IPS DF 19.7 (cell line): ENCODE measurements around the gene ADISSP.
"Not testable (repeated sequence)": the region's sequence is repeated elsewhere in the genome, so short reads cannot be mapped to it uniquely, and the experiment has no call there.

ENCODE experiments used
- DNase-seq: peaks from one replicate; pipeline ENCODE4 v3.0.0-alpha.2; 2013; ENCODE audit warnings: low read depth, low spot score

Gene ADISSP

GRCh38 chr20:3797592-3798372 is 30.2 kb upstream of the ADISSP start:
- DNase-seq = no peak

DNA sequence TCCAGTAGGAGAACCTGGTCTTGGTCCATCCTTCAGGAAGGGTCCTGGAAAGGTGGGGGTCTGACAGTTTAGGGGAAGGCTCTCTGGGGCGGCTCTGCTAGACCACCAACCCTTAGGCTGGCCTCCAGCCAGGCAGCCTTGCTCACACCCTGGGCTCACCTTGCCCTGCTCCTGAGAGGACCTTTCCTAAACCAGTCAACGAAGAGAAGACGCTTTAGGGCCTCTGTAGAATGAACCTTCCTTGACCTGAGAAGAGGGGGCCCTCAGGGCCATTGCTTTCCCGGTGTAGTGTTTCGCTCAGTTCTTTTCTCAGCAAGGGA is 29.6 kb upstream of the ADISSP start:
- no peak for DNase-seq

GRCh38 chr20:3796477-3797225 is 29.1 kb upstream of the ADISSP start:
- no peak for DNase-seq

DNA sequence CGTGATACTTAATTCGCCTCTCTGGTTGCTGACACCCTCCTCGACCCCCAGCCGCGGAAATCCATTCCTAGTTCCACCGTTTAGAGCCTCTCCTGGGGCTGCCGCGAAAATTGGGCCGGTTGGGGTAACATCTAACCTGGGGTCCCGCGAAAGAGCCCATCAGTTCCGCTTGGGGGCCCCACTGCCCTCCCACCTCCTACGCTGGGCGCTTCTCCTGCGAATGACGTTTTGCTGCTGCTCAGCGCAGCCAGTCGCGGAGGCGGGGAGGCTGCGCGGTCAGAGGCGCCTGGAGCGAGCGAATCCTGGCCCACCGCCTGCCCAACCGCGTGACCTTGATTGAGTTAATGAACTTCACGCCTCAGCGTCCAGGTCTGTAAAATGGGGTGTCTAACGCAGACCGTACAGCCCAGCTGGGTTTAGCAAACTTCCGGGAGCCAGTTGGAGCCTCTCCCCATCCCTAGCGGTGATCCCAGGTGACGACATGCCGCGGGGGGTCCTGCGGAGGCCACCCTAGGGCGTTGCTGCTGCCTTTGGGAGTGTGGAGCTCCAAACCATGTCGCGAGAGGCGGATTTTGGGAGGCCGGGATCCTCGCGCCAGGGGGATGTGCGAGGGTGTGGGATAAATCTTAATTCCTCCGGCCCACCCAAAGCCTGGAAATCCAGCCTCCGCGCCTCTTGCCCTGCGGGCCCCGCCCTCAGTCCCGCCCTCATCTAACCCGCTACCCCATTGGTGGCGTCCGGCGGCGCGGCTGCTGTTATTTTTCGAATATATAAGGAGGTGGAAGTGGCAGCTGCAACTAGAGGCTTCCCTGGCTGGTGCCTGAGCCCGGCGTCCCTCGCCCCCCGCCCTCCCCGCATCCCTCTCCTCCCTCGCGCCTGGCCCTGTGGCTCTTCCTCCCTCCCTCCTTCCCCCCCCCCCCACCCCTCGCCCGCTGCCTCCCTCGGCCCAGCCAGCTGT is 28.2 kb upstream of the ADISSP start, which contains the start of gene CDC25B:
CDC25B (plus strand) TSS at position 800 of the 958 bp plus-strand sequence. CDS start 222 bp downstream, outside the sequence.
- DNase-seq = peak; percentile 54

DNA sequence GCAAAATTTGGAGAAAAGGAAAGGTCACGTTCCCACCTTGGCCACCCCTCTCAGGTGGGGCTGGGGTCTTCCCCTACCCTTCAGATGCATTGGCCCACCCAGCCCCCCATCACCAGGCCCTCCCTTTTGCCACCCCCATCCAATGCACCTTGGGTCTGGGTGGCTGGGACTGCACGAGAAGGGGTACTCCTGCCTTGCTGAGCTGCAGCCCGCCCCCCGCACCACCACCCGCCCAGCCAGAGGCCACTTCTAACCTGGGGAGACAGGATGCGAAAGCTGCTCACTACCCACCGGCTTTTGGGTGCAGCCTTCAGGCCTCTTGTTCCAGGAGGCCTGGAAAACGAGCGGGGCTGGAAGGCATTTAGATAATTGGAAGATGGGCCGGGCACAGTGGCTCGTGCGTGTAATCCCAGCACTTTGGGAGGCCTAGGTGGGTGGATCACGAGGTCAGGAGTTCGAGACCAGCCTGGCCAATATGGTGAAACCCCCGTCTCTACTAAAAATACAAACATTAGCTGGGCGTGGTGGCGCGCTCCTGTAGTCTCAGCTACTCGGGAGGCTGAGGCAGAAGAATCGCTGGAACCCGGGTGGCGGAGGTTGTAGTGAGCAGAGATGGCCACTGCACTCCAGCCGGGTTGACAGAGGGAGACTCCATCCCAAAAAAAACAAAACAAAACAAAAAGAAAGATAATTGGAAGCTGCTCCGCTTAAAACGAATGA is 27.3 kb upstream of the ADISSP start:
- no peak for DNase-seq

DNA sequence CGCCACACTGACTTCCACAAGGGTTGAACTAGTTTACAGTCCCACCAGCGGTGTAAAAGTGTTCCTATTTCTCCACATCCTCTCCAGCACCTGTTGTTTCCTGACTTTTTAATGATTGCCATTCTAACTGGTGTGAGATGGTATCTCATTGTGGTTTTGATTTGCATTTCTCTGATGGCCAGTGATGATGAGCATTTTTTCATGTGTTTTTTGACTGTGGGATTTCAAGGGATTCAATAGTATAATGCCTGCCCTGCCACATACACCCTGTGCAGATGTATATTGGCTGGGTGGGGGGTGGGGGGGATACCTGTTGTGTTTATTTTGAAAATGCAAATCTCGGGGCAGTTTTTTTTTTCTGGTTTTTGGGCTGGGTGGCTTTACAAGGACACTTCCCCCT is 26.6 kb upstream of the ADISSP start:
- DNase-seq = not testable (repeated sequence)

DNA sequence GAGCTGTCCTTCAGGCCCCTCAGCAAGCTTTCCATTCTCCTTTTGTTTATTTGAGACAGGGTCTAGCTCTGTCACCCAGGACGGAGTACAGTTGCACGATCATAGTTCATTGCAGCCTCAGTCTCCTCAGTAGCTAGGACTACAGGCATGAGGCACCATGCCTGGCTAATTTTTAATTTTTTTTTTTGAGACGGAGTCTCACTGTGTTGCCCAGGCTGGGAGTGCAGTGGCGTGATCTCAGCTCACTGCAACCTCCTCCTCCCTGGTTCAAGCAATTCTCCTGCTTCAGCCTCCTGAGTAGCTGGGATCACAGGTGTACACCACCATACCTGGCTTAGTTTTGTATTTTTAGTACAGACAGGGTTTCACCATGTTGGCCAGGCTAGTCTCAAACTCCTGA is 21.6 kb upstream of the ADISSP start:
- not testable (repeated sequence) for DNase-seq

DNA sequence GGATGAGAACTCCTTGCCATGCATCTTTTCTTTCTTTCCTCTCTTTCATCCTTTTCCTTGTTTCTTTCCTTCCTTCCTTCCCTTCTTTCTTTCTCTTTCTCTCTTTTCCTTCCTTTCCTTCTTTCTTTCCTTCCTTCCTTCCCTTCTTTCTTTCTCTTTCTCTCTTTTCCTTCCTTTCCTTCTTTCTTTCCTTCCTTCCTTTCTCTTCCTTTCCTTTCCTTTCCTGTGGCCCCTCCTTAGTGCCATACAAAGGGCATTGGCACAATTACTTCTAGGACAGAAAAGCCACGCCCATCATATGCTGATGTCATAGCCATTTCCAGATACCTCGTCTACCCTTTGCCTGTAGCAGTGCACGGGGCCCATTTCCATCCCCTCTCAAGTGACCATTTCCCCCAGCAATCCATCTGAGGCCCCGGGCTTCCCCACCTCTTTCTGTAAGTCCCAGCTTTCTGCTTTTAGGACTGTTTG is 21.2 kb upstream of the ADISSP start:
- DNase-seq = no peak

GRCh38 chr20:3787324-3788014 is 19.9 kb upstream of the ADISSP start:
- DNase-seq = no peak

DNA sequence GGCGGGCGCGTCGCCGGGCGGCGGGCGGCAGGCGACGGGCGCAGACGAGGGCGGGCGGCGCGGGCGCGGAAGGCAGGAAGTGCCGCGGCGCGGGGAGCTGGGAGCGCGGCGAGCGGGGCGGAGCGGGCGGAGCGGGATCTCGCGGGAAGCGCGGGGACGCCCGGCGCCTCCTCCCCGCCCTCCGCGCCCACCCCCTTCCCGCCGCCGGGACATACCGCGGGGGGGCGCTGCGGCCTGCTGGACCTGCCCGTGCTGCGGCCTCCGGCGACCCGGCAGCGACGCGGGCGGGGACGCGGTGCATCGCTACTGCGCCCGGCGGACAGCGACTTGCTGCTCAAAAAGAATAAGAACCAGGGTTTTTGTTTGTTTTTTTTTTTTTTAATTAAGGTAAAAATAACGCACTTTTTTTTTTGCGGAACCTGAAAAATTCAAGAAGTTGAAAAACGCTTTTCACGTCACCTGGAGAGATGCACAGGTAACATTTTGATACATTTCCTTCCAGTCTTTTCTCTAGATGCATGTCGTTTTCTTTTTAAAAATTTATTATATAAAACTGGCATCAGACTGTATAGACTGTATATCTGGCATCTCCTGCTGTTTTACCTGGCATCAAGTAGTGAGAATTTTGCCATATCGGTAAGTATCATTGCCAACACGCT is 19.2 kb upstream of the ADISSP start, which contains the start of gene CENPB:
CENPB (minus strand) TSS at position 76 of the 659 bp plus-strand sequence. CDS start 257 bp downstream, outside the sequence.
- DNase-seq = no peak

DNA sequence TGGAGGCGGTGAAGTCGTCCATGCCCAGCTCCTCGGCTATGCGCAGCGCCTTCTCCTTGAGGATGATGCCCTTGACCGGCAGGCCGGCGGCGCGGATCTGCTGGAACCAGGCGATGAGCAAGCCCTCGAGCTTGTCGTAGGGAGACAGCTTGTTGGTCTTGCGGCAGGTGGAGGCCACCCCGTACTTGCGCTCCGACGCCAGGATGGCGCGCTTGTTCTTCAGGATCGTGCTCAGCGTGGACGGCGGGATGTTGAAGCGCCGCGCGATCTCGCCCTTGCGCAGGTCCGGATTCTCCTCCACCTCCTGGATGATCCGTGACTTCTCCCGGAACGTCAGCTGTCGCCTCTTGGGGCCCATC is 18.6 kb upstream of the ADISSP start:
- DNase-seq = no peak

DNA sequence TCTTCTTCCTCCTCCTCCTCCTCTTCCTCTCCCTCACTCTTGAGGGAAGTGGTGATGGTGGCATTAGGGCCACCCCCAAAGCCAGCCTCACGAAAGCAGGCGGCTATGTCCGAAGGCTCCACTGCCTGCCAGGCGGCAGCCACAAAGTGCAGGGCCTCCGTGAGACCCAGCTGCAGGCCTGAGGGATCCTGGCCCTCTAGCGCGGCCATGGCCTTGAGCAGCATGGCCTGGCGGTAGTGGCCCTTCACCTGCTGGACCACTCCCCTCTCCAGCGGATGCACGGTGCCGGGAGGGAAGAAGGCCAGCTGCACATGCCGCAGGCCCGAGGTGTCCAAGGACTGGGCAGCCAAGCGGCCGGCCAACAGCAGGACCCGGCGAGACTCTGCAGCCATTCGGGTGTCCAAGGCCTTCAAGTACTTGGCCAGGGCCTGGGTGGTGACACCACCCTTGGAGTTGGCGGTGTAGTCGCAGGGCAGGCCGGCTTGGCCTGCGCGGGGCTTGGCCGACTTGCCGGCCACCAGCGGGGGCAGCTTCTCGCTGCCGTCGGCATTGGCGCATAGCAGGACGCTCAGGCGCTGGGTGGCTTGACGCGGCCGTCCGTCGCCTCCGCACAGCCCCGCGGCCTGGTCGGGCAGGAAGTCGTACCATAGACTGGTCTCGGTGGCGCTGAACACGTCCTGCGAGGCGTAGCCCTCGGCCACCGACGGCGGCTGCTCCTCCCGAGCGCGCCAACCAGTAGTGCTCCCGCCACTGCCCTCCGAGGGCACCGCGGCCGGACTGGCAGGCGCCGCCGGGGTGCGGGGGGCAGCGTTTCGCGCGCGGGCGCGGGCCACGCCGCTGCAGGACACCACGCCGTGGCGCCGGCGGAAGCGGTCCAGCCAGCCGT is 17.9 kb upstream of the ADISSP start:
- no peak for DNase-seq

GRCh38 chr20:3784863-3785239 is 17.3 kb upstream of the ADISSP start:
- DNase-seq = no peak

- no peak for DNase-seq
Observed at GRCh38 chr20:3784216-3784853, 16.8 kb upstream of the ADISSP start.

- no peak for DNase-seq
Observed at GRCh38 chr20:3783511-3784195, 16.1 kb upstream of the ADISSP start.

- no peak for DNase-seq
Observed at GRCh38 chr20:3783068-3783489, 15.5 kb upstream of the ADISSP start.

DNA sequence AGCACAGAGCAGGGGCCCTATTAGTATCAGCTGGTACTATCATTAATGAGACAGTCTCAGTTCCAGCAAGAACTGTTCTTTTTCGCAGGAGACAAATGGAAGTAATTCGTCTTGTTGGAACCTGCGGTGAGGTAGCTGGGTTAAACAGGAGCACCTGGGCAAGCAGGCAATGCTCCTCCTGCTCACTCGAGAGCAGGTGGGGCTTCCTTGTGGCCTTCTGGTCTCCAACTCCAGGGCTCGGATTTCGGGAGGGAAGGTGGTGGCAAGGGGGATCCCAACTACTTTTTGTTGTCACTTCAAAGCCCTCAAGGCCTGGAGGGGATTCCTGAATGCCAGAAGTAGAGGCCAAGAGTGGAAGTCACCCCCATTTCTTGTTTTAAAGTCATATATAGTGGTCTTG is 15.0 kb upstream of the ADISSP start:
- DNase-seq = no peak
